SK-N-SH (cell line): ENCODE measurements around the gene SEPSECS.

Source experiments
- CHD2 ChIP-seq: fragments of 150-350 bp; IDR thresholded peaks from 2 replicates; pipeline ENCODE4 v1.6.1; 2018; ENCODE audit warnings: low read length; ENCODE audit not compliant: partially characterized antibody
- EP300 ChIP-seq, 2 experiments: IDR thresholded peaks; 2 replicates each; pipeline versions ENCODE4 v1.4.0 to v1.6.1; 2012; ENCODE audit warnings: borderline replicate concordance in 1 of 2, low read depth in 1 of 2, low read length in 1 of 2
- EZH2phosphoT487 ChIP-seq: fragments of 200-600 bp; sonication (generic); IDR thresholded peaks from 2 replicates; pipeline ENCODE4 v1.6.1; 2017; ENCODE audit warnings: low read depth, mixed run types, mild to moderate bottlenecking, antibody characterized with exemption, moderate library complexity, borderline replicate concordance
- FOXJ3 ChIP-seq: sonication (generic); formaldehyde crosslinking; IDR thresholded peaks from 2 replicates; pipeline ENCODE4 v1.5.1; 2020; ENCODE audit warnings: mild to moderate bottlenecking, missing genetic modification reagents
- GABPA ChIP-seq: IDR thresholded peaks from 2 replicates; pipeline ENCODE4 v1.4.0; 2012; ENCODE audit warnings: low read depth, mild to moderate bottlenecking
- NRF1 ChIP-seq: IDR thresholded peaks from 2 replicates; pipeline ENCODE4 v1.6.1; 2012; ENCODE audit warnings: low read depth, mild to moderate bottlenecking, low read length
- POLR2AphosphoS5 ChIP-seq: IDR thresholded peaks from 2 replicates; pipeline ENCODE4 v1.6.1; 2012; ENCODE audit warnings: low read depth, low read length
- RCOR1 ChIP-seq: fragments of 150-350 bp; IDR thresholded peaks from 2 replicates; pipeline ENCODE4 v1.6.1; 2017; ENCODE audit warnings: antibody characterized with exemption, low read length
- SIN3A ChIP-seq: IDR thresholded peaks from 2 replicates; pipeline ENCODE4 v1.6.1; 2012; ENCODE audit warnings: low read depth, mild to moderate bottlenecking, low read length, moderate library complexity, borderline replicate concordance
- TAF1 ChIP-seq: IDR thresholded peaks from 2 replicates; pipeline ENCODE4 v1.6.1; 2012; ENCODE audit warnings: low read depth, mild to moderate bottlenecking, low read length, moderate library complexity, borderline replicate concordance
- TF ChIP-seq, protein P1 (sequence below): IDR thresholded peaks from 2 replicates; pipeline ENCODE4 v1.4.0; 2012; ENCODE audit warnings: low read depth
- TF ChIP-seq, protein P2 (sequence below): fragments of 200-600 bp; sonication (generic); IDR thresholded peaks from 2 replicates; pipeline ENCODE4 v1.6.1; 2017; ENCODE audit warnings: antibody characterized with exemption, mild to moderate bottlenecking, moderate library complexity
- TF ChIP-seq, protein P3 (sequence below): fragments of 150-350 bp; IDR thresholded peaks from 2 replicates; pipeline ENCODE4 v1.6.1; 2016; ENCODE audit warnings: mild to moderate bottlenecking, low read depth, low read length

DNA sequence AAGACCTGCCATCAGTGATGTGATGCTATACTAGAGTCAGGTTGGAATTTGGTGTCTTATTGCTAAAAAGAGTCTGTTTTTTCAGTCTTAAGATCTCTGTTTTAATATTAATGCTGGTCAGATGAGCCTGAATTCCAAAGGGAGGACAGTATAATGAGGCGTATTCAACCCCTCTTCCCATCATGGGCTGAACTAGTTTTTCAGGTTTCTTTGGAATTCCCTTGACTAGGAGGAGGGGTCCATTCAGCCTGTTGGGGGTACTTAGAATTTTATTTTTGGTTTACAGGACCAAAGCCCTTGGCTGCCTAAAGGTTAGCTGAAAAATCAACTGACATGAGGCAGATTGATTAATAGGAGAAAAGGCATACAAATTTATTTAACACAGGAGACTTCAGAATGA is 49.5 kb upstream of the SEPSECS start:
- TF ChIP-seq EZH2phosphoT487 (no peak), SIN3A (no peak), TAF1 (no peak), POLR2AphosphoS5 (no peak), FOXJ3 (CRISPR knock-in tag) (no peak), CHD2 (no peak), NRF1 (no peak), GABPA (no peak), EP300 (IDR thresholded peaks at IDR 0.05; ENCODE audit: borderline replicate concordance in 1 of 2, low read depth in 1 of 2, low read length in 1 of 2) (no peak), RCOR1 (no peak)
- TF ChIP-seq, protein P1, sequence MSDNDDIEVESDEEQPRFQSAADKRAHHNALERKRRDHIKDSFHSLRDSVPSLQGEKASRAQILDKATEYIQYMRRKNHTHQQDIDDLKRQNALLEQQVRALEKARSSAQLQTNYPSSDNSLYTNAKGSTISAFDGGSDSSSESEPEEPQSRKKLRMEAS, result no peak
- TF ChIP-seq, protein P2, sequence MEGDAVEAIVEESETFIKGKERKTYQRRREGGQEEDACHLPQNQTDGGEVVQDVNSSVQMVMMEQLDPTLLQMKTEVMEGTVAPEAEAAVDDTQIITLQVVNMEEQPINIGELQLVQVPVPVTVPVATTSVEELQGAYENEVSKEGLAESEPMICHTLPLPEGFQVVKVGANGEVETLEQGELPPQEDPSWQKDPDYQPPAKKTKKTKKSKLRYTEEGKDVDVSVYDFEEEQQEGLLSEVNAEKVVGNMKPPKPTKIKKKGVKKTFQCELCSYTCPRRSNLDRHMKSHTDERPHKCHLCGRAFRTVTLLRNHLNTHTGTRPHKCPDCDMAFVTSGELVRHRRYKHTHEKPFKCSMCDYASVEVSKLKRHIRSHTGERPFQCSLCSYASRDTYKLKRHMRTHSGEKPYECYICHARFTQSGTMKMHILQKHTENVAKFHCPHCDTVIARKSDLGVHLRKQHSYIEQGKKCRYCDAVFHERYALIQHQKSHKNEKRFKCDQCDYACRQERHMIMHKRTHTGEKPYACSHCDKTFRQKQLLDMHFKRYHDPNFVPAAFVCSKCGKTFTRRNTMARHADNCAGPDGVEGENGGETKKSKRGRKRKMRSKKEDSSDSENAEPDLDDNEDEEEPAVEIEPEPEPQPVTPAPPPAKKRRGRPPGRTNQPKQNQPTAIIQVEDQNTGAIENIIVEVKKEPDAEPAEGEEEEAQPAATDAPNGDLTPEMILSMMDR, result no peak
- TF ChIP-seq, protein P3, sequence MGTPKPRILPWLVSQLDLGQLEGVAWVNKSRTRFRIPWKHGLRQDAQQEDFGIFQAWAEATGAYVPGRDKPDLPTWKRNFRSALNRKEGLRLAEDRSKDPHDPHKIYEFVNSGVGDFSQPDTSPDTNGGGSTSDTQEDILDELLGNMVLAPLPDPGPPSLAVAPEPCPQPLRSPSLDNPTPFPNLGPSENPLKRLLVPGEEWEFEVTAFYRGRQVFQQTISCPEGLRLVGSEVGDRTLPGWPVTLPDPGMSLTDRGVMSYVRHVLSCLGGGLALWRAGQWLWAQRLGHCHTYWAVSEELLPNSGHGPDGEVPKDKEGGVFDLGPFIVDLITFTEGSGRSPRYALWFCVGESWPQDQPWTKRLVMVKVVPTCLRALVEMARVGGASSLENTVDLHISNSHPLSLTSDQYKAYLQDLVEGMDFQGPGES, result no peak
